Mesothelial cell of epicardium (in vitro differentiated cells): ENCODE measurements around the gene ZNF354C. TPM values are rescaled to one million over a fixed set of nuclear protein-coding genes. Genes with fewer than 3 reads are reported as not detected.

ENCODE experiments used
- DNase-seq, 2 experiments: peaks; one replicate each; pipeline ENCODE4 v3.0.0; 2021; ENCODE audit warnings: low spot score in 2 of 2; ENCODE audit not compliant: unreplicated experiment in 2 of 2
- H3K27ac Mint-ChIP-seq: 2 replicates; pipeline ENCODE4 v1.8.0; 2021; ENCODE audit warnings: mixed read lengths
- H3K27me3 Mint-ChIP-seq: 2 replicates; pipeline ENCODE4 v1.8.0; 2021; ENCODE audit warnings: low read depth, mixed read lengths
- H3K36me3 Mint-ChIP-seq: 2 replicates; pipeline ENCODE4 v1.8.0; 2021; ENCODE audit warnings: mixed read lengths
- H3K4me1 Mint-ChIP-seq: 2 replicates; pipeline ENCODE4 v1.8.0; 2021; ENCODE audit warnings: mixed read lengths
- H3K4me3 Mint-ChIP-seq: 2 replicates; pipeline ENCODE4 v1.8.0; 2021; ENCODE audit warnings: mild to moderate bottlenecking, moderate library complexity, mixed read lengths
- H3K9me3 Mint-ChIP-seq: 2 replicates; pipeline ENCODE4 v1.8.0; 2021; ENCODE audit warnings: mixed read lengths
- total RNA-seq: library from RNA; stranded (reverse); gene quantifications from 3 replicates; pipeline ENCODE4 v1.2.1, GENCODE V29; 2021
- TF ChIP-seq, protein P1 (sequence below): fragments of 200-600 bp; sonication (generic); IDR thresholded peaks from one replicate; pipeline ENCODE4 v1.5.0; 2021; ENCODE audit warnings: antibody characterized with exemption; ENCODE audit not compliant: unreplicated experiment

The ZNF354C gene
- total RNA-seq, 1 donor from 2014 or later, result 9.2 TPM

DNA sequence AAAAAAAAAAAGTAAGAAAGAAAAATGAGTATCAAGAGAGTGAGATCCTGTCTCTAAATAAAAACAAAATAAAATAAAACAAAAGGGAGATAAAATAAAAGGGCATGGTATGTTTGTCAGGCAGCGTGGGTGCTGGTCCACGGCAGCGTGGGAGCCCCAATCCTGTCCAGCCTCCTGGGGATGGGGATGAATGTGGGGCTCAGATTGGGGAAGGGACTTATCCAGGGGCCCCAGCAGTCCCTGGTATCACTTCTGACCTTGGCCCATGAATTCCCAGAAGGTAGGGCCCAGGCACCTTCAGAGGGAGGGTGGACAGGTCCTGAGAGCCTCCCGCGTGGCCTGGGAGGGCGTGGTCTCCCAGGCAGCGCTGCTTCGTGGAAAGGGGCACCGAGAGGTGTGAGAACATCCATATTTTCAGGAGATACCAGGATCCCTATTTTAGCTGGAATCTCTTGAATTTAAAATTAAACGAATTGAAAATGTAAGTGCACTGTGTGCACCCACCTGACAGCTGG, 71.2 kb downstream of the ZNF354C start:
- Mint-ChIP-seq H3K9me3 (peaks cover 15% of the 10 kb centered on the region), H3K4me1 (no peaks in the 10 kb centered on the region), H3K36me3 (peaks cover 13% of the 10 kb centered on the region), H3K27me3 (no peaks in the 10 kb centered on the region), H3K27ac (no peak overlapping the region), H3K4me3 (no peak overlapping the region)
- no peak for DNase-seq
- TF ChIP-seq, protein P1, sequence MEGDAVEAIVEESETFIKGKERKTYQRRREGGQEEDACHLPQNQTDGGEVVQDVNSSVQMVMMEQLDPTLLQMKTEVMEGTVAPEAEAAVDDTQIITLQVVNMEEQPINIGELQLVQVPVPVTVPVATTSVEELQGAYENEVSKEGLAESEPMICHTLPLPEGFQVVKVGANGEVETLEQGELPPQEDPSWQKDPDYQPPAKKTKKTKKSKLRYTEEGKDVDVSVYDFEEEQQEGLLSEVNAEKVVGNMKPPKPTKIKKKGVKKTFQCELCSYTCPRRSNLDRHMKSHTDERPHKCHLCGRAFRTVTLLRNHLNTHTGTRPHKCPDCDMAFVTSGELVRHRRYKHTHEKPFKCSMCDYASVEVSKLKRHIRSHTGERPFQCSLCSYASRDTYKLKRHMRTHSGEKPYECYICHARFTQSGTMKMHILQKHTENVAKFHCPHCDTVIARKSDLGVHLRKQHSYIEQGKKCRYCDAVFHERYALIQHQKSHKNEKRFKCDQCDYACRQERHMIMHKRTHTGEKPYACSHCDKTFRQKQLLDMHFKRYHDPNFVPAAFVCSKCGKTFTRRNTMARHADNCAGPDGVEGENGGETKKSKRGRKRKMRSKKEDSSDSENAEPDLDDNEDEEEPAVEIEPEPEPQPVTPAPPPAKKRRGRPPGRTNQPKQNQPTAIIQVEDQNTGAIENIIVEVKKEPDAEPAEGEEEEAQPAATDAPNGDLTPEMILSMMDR, result no peak

DNA sequence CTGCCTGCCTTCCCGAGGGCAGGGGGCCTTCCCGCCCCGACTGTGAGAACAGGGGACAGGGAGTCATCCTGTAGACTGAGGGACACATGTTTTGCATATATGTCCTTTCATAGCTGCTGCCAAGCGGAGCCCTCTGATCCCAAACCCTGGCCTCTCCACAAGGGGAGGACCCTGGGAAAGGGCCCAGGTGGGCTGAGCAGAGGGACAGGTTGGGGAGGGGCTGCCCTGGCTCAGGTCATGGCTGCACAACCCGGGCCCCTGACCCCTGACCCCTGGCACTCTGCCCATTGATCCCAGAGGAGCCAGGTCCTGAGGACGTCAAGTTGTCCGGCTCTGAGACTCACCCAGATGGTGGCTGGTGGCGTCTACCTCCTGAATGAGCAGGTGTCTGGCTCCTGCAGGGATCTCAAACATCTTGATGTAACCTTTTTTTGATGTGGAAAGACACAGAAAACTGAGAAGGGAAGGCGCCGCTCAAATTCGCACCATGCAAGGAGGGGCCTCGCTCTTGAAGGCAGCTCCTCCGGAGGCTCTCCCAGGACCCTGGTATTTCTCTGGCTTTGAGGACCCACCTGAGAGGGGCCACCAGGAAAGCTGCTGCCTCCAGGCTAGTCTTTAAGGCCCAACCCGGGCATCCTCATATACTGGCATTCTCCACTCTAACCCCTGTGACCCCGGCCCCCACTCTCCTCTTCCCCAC, 71.9 kb downstream of the ZNF354C start:
- Mint-ChIP-seq H3K4me3 (no peak overlapping the region), H3K27ac (no peak overlapping the region), H3K36me3 (peaks cover 13% of the 10 kb centered on the region), H3K4me1 (no peaks in the 10 kb centered on the region), H3K27me3 (no peaks in the 10 kb centered on the region), H3K9me3 (peaks cover 15% of the 10 kb centered on the region)
- TF ChIP-seq, protein P1, result no peak
- DNase-seq, result no peak

DNA sequence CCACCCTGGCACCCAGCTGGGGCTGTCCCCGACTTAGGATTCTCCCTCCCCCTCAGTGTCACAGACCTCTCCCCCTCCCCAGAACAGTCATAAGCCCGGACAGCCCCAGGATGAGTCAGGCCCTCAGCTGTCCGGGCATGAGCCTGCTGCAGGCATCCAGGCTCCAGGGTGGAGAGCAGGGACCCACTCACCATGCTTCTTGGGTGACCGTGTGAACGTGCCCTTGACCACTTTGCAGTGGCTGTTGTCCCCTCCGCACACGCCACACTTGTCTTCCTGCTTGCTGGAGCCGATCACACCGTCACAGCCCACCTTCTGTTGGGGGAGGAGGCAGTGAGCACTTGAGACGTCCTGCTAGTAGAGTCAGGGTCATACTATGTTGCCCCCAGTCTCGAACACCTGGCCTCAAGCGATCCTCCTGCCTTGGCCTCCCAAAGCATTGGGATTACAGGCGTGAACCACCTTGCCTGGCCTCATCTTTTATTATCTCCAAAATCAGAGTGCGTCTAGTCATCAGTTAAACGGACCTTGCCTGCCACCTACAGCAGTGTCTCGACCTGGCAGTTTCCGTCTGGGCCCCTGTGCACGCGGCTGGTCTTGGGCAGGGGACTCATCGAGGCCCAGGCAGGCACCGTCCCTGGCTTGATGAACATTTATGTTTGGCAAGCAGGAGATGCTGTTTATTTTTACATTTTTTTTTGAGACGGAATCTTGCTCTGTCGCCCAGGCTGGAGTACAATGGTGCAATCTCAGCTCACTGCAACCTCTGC, 72.6 kb downstream of the ZNF354C start:
- peaks cover 12% of the 10 kb centered on the region for H3K36me3 Mint-ChIP-seq

More for the DNA sequence above, 72.6 kb downstream of the ZNF354C start:
- no peaks in the 10 kb centered on the region for H3K4me1 Mint-ChIP-seq
- TF ChIP-seq, protein P1, result no peak
- no peak overlapping the region for H3K27ac Mint-ChIP-seq
- no peaks in the 10 kb centered on the region for H3K27me3 Mint-ChIP-seq
- no peak overlapping the region for H3K4me3 Mint-ChIP-seq
- H3K9me3 Mint-ChIP-seq, result peaks cover 15% of the 10 kb centered on the region
- no peak for DNase-seq

Other genes starting within 250 kb of the ZNF354C start
- 27.4 to 28.7 TPM (median 28.2 TPM) in 3 replicates for gene ZNF354B, start 200.4 kb upstream of the ZNF354C start, total RNA-seq
- 3.8 to 4.3 TPM (median 4.0 TPM) in 3 replicates for gene ZFP2, start 164.5 kb upstream of the ZNF354C start, total RNA-seq
- gene ZNF454, start 119.2 kb upstream of the ZNF354C start, total RNA-seq, result 0.66 to 1.2 TPM (median 1.0 TPM) in 3 replicates
- not detected in 3 replicates for gene GRM6, start 65.1 kb upstream of the ZNF354C start, total RNA-seq
- gene ZNF879, start 36.6 kb upstream of the ZNF354C start, total RNA-seq, result 7.1 to 8.6 TPM (median 8.5 TPM) in 3 replicates